Measurements from ENCODE around the gene GRIK3.

The GRIK3 gene

DNA sequence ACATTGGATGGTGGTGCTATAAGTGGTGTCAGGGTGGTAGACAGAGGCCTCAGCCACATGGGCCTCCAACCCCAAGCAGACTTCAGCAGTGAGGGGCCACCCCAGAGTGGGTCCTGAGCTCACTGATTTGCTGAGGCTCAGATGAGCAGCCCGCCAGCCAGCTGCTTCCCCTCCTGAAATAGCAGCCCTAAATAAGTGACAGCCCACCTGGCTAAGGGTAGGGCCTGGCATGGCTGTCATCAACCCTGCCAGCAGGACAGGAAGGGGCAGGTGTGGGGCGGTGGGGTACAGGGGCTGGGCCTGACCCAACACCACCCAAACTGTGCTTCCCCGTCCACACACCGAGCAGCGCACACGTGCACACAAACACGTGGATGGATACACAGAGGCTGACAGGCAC, 79.3 kb downstream of the GRIK3 start:
- Histone ChIP-seq H3K4me3 (ENCODE audit: low read length, poor library complexity, severe bottlenecking) (no peak overlapping the region), H3F3A (ENCODE audit: low read depth) (no peaks in the 10 kb centered on the region), H2AFZ (ENCODE audit: low read length) (no peak overlapping the region), H3K4me2 (ENCODE audit: low read depth, low read length, poor library complexity, severe bottlenecking) (no peak overlapping the region), H3K9me2 (replicated peaks; ENCODE audit: low read depth, low read length) (no peaks in the 10 kb centered on the region), H3K36me3 (ENCODE audit: insufficient read depth, low read length) (no peaks in the 10 kb centered on the region), H3K79me2 (ENCODE audit: insufficient read depth, low read length) (no peaks in the 10 kb centered on the region), H3K27me3 (ENCODE audit: insufficient read depth, low read length, poor library complexity, severe bottlenecking) (no peaks in the 10 kb centered on the region), H3K4me1 (ENCODE audit: insufficient read depth, low read length, poor library complexity, severe bottlenecking) (no peaks in the 10 kb centered on the region), H4K20me1 (ENCODE audit: insufficient read depth, low read length, poor library complexity, severe bottlenecking) (no peaks in the 10 kb centered on the region), H3K9me3 (ENCODE audit: insufficient read depth, low read depth, low read length) (no peaks in the 10 kb centered on the region), H3K9ac (ENCODE audit: low read depth, low read length, poor library complexity, severe bottlenecking) (no peak overlapping the region)
- no peak for TF ChIP-seq EZH2phosphoT487 (IDR thresholded peaks at IDR 0.05; ENCODE audit: borderline replicate concordance)
- TF ChIP-seq, protein P1, sequence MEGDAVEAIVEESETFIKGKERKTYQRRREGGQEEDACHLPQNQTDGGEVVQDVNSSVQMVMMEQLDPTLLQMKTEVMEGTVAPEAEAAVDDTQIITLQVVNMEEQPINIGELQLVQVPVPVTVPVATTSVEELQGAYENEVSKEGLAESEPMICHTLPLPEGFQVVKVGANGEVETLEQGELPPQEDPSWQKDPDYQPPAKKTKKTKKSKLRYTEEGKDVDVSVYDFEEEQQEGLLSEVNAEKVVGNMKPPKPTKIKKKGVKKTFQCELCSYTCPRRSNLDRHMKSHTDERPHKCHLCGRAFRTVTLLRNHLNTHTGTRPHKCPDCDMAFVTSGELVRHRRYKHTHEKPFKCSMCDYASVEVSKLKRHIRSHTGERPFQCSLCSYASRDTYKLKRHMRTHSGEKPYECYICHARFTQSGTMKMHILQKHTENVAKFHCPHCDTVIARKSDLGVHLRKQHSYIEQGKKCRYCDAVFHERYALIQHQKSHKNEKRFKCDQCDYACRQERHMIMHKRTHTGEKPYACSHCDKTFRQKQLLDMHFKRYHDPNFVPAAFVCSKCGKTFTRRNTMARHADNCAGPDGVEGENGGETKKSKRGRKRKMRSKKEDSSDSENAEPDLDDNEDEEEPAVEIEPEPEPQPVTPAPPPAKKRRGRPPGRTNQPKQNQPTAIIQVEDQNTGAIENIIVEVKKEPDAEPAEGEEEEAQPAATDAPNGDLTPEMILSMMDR (conservative IDR thresholded peaks at IDR 0.05; ENCODE audit: low read length): no peak

DNA sequence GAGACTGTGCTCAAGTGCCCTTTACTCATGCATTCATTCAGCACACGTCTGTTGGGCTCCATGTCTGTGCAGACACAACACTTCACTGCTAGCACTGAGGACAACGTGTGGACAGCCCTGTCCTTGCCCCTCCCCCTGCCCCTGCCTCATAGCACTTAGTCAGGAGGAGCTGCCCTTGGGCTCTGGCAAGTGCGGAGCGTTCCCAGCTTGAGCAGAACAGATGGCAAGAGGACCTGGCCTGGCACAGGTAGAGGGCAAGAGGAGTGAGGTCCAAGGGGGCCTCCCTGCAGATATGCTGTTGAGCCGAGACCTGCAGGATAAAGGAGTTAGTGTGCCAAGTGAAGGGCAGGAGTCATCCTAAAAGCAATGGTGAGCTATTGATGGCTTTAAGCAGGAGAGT, 81.3 kb downstream of the GRIK3 start:
- Histone ChIP-seq H3K4me2 (ENCODE audit: low read depth, low read length, poor library complexity, severe bottlenecking) (no peak overlapping the region), H3K9ac (ENCODE audit: low read depth, low read length, poor library complexity, severe bottlenecking) (no peak overlapping the region), H3K9me2 (replicated peaks; ENCODE audit: low read depth, low read length) (no peaks in the 10 kb centered on the region), H2AFZ (ENCODE audit: low read length) (no peak overlapping the region), H3K27me3 (ENCODE audit: insufficient read depth, low read length, poor library complexity, severe bottlenecking) (no peaks in the 10 kb centered on the region), H3K79me2 (ENCODE audit: insufficient read depth, low read length) (no peaks in the 10 kb centered on the region), H3F3A (ENCODE audit: low read depth) (no peaks in the 10 kb centered on the region), H3K36me3 (ENCODE audit: insufficient read depth, low read length) (no peaks in the 10 kb centered on the region), H3K9me3 (ENCODE audit: insufficient read depth, low read depth, low read length) (no peaks in the 10 kb centered on the region), H3K4me3 (ENCODE audit: low read length, poor library complexity, severe bottlenecking) (no peak overlapping the region), H3K4me1 (ENCODE audit: insufficient read depth, low read length, poor library complexity, severe bottlenecking) (no peaks in the 10 kb centered on the region), H4K20me1 (ENCODE audit: insufficient read depth, low read length, poor library complexity, severe bottlenecking) (no peaks in the 10 kb centered on the region)
- TF ChIP-seq EZH2phosphoT487 (IDR thresholded peaks at IDR 0.05; ENCODE audit: borderline replicate concordance): no peak
- TF ChIP-seq, protein P1 (conservative IDR thresholded peaks at IDR 0.05; ENCODE audit: low read length): no peak

GRCh38 chr1:36951761-36952160, 82.6 kb downstream of the GRIK3 start:
- H3K9ac ChIP-seq (ENCODE audit: low read depth, low read length, poor library complexity, severe bottlenecking): no peak overlapping the region
- no peaks in the 10 kb centered on the region for H3K9me3 ChIP-seq (ENCODE audit: insufficient read depth, low read depth, low read length)
- H3K9me2 ChIP-seq (replicated peaks; ENCODE audit: low read depth, low read length): no peaks in the 10 kb centered on the region
- H2AFZ ChIP-seq (ENCODE audit: low read length): no peak overlapping the region
- no peak overlapping the region for H3K4me3 ChIP-seq (ENCODE audit: low read length, poor library complexity, severe bottlenecking)
- no peaks in the 10 kb centered on the region for H4K20me1 ChIP-seq (ENCODE audit: insufficient read depth, low read length, poor library complexity, severe bottlenecking)
- H3K79me2 ChIP-seq (ENCODE audit: insufficient read depth, low read length): no peaks in the 10 kb centered on the region
- H3K4me1 ChIP-seq (ENCODE audit: insufficient read depth, low read length, poor library complexity, severe bottlenecking): no peaks in the 10 kb centered on the region
- H3K27me3 ChIP-seq (ENCODE audit: insufficient read depth, low read length, poor library complexity, severe bottlenecking): no peaks in the 10 kb centered on the region
- no peak overlapping the region for H3K4me2 ChIP-seq (ENCODE audit: low read depth, low read length, poor library complexity, severe bottlenecking)
- H3K36me3 ChIP-seq (ENCODE audit: insufficient read depth, low read length): no peaks in the 10 kb centered on the region
- TF ChIP-seq, protein P1 (conservative IDR thresholded peaks at IDR 0.05; ENCODE audit: low read length): no peak
- TF ChIP-seq EZH2phosphoT487 (IDR thresholded peaks at IDR 0.05; ENCODE audit: borderline replicate concordance): no peak
- H3F3A ChIP-seq (ENCODE audit: low read depth): no peaks in the 10 kb centered on the region

All from Loucy (cell line).